SK-N-SH (cell line): ENCODE results near the gene GHRH. TPM values are rescaled to one million over a fixed set of nuclear protein-coding genes. Genes with fewer than 3 reads are reported as not detected.
A peak's percentile ranks its signal among the peaks of the same experiment; 100 is the strongest.

Experiments used
- CTCF ChIA-PET: fragments of 300-600, 350-600 bp; formaldehyde crosslinking; extraction: SDS; loops from one replicate; lab custom pipeline; 2021; lab: Yijun Ruan, JAX
- POLR2A ChIA-PET: fragments of 350-600 bp; sonication (Branson Sonifier 250); formaldehyde crosslinking; extraction: SDS; loops from one replicate; lab custom pipeline; 2020; ENCODE audit warnings: antibody characterized with exemption, inconsistent platforms; lab: Yijun Ruan, JAX
- DNase-seq: peaks from one replicate; pipeline ENCODE4 v3.0.0; 2012
- H2AFZ ChIP-seq: fragments of 200-600 bp; sonication (generic); 2 replicates; pipeline ENCODE4 v1.8.1; 2016; ENCODE audit warnings: antibody characterized with exemption, mild to moderate bottlenecking, low read depth
- H3F3A ChIP-seq: fragments of 200-600 bp; sonication (generic); replicated peaks from 2 replicates; pipeline ENCODE3; 2016; ENCODE audit warnings: antibody characterized with exemption, mild to moderate bottlenecking; ENCODE audit not compliant: insufficient read depth
- H3K27ac ChIP-seq, 2 experiments: fragments of 200-500 bp in 1 of 2; fragments of 200-600 bp in 1 of 2; sonication (Bioruptor generic) in 1 of 2; sonication (generic), shearing (Covaris generic) in 1 of 2; 2 replicates each; pipeline versions ENCODE4 v1.5.1 to v1.6.1; 2014 to 2016; ENCODE audit warnings: low read depth in 2 of 2, inconsistent platforms in 1 of 2, low read length in 1 of 2, mild to moderate bottlenecking in 1 of 2, mixed read lengths in 1 of 2
- H3K27me3 ChIP-seq: fragments of 200-600 bp; sonication (generic), shearing (Covaris generic); 2 replicates; pipeline ENCODE4 v1.6.1; 2016; ENCODE audit warnings: mixed run types; ENCODE audit not compliant: insufficient read depth
- H3K36me3 ChIP-seq, 2 experiments: fragments of 200-500 bp in 1 of 2; fragments of 200-600 bp in 1 of 2; sonication (Bioruptor generic) in 1 of 2; sonication (generic) in 1 of 2; replicated peaks in 1 of 2; 2 replicates each; pipeline versions ENCODE3 to v1.5.1; 2014 to 2016; ENCODE audit warnings: low read length in 1 of 2, mild to moderate bottlenecking in 1 of 2; ENCODE audit not compliant: insufficient read depth in 2 of 2, control insufficient read depth in 1 of 2
- H3K4me1 ChIP-seq, 2 experiments: fragments of 200-500 bp in 1 of 2; fragments of 200-600 bp in 1 of 2; sonication (Bioruptor generic) in 1 of 2; sonication (generic), shearing (Covaris generic) in 1 of 2; 2 replicates each; pipeline versions ENCODE4 v1.5.1 to v1.6.1; 2014 to 2016; ENCODE audit warnings: low read depth in 1 of 2, low read length in 1 of 2, mixed run types in 1 of 2; ENCODE audit not compliant: insufficient read depth in 2 of 2, control insufficient read depth in 1 of 2
- H3K4me2 ChIP-seq: fragments of 200-600 bp; sonication (generic), shearing (Covaris generic); 2 replicates; pipeline ENCODE4 v1.6.1; 2017; ENCODE audit warnings: mixed run types
- H3K4me3 ChIP-seq, 2 experiments: fragments of 200-500 bp in 1 of 2; fragments of 200-600 bp in 1 of 2; sonication (Bioruptor generic) in 1 of 2; sonication (generic), shearing (Covaris generic) in 1 of 2; 2 replicates each; pipeline versions ENCODE4 v1.5.1 to v1.8.1; 2014 to 2016; ENCODE audit warnings: low read depth in 2 of 2, inconsistent platforms in 1 of 2, low read length in 1 of 2, mild to moderate bottlenecking in 1 of 2, mixed read lengths in 1 of 2, moderate library complexity in 1 of 2
- H3K79me2 ChIP-seq: fragments of 200-600 bp; sonication (generic); 2 replicates; pipeline ENCODE4 v1.8.1; 2017; ENCODE audit warnings: mild to moderate bottlenecking; ENCODE audit not compliant: insufficient read depth
- H3K9ac ChIP-seq: fragments of 200-600 bp; sonication (generic); 2 replicates; pipeline ENCODE4 v1.6.1; 2017; ENCODE audit warnings: mixed run types
- H3K9me2 ChIP-seq: fragments of 200-600 bp; sonication (generic); 2 replicates; pipeline ENCODE4 v1.6.1; 2017; ENCODE audit warnings: mixed run types
- H3K9me3 ChIP-seq: fragments of 200-600 bp; sonication (generic); 2 replicates; pipeline ENCODE4 v1.6.1; 2017; ENCODE audit warnings: mixed run types, mild to moderate bottlenecking, moderate library complexity
- H4K20me1 ChIP-seq: fragments of 200-600 bp; sonication (generic); 2 replicates; pipeline ENCODE4 v1.6.1; 2017; ENCODE audit warnings: mild to moderate bottlenecking, mixed run types; ENCODE audit not compliant: insufficient read depth
- ELF1 ChIP-seq: IDR thresholded peaks from 2 replicates; pipeline ENCODE4 v1.4.0; 2012
- EZH2phosphoT487 ChIP-seq: fragments of 200-600 bp; sonication (generic); IDR thresholded peaks from 2 replicates; pipeline ENCODE4 v1.6.1; 2017; ENCODE audit warnings: low read depth, mixed run types, mild to moderate bottlenecking, antibody characterized with exemption, moderate library complexity, borderline replicate concordance
- FOSL2 ChIP-seq: IDR thresholded peaks from 2 replicates; pipeline ENCODE4 v1.4.0; 2012; ENCODE audit warnings: low read depth, mild to moderate bottlenecking, moderate library complexity, borderline replicate concordance
- FOXM1 ChIP-seq: IDR thresholded peaks from 2 replicates; pipeline ENCODE4 v1.4.0; 2012; ENCODE audit warnings: low read depth, mild to moderate bottlenecking
- IRF3 ChIP-seq: fragments of 150-350 bp; IDR thresholded peaks from 2 replicates; pipeline ENCODE4 v1.6.1; 2016; ENCODE audit warnings: mild to moderate bottlenecking, low read depth, low read length
- MAX ChIP-seq: IDR thresholded peaks from 2 replicates; pipeline ENCODE4 v1.4.0; 2012; ENCODE audit warnings: low read depth
- RCOR1 ChIP-seq: fragments of 150-350 bp; IDR thresholded peaks from 2 replicates; pipeline ENCODE4 v1.6.1; 2017; ENCODE audit warnings: antibody characterized with exemption, low read length
- RFX5 ChIP-seq: IDR thresholded peaks from 2 replicates; pipeline ENCODE4 v1.6.1; 2012; ENCODE audit warnings: mild to moderate bottlenecking, improper control_type of control experiment, low read length
- TAF1 ChIP-seq: IDR thresholded peaks from 2 replicates; pipeline ENCODE4 v1.6.1; 2012; ENCODE audit warnings: low read depth, mild to moderate bottlenecking, low read length, moderate library complexity, borderline replicate concordance
- TEAD4 ChIP-seq: IDR thresholded peaks from 2 replicates; pipeline ENCODE4 v1.4.0; 2012; ENCODE audit warnings: mild to moderate bottlenecking, borderline replicate concordance; ENCODE audit not compliant: insufficient read depth
- YY1 ChIP-seq: IDR thresholded peaks from 2 replicates; pipeline ENCODE4 v1.4.0; 2012; ENCODE audit warnings: low read depth, mild to moderate bottlenecking
- WGBS: methylation state at CpG from one replicate; pipeline ENCODE4 v1.1.6; 2017; ENCODE audit warnings: low lambda C conversion rate; 5-methylcytosine and 5-hydroxymethylcytosine counted together
- polyA plus RNA-seq, 3 experiments: library from polyadenylated mRNA; depleted of rRNA; stranded (reverse); fragments of >200 nt; gene quantifications; 2 replicates each; pipeline ENCODE4 v1.2.3, GENCODE V29; 2012

The GHRH gene
- polyA plus RNA-seq, 1 of the 3 experiments (the other 2 are of a cell fraction): not detected

GRCh38 chr20:37222086-37222485 is 39.5 kb downstream of the GHRH start:
- no peak for DNase-seq
- Histone ChIP-seq H3K36me3 (peaks cover 49 to 68% of the 10 kb centered on the region in 2 experiments), H3K9me3 (no peaks in the 10 kb centered on the region), H3K4me2 (no peak overlapping the region), H3F3A (no peaks in the 10 kb centered on the region), H3K27me3 (no peaks in the 10 kb centered on the region), H2AFZ (no peak overlapping the region), H3K9ac (no peak overlapping the region), H3K27ac (peak overlapping the region in 1 of 2 experiments; percentile 61; a peak in 2 of 4 replicates), H4K20me1 (no peaks in the 10 kb centered on the region), H3K9me2 (no peaks in the 10 kb centered on the region), H3K79me2 (peaks cover 19% of the 10 kb centered on the region; the same call in 1 of the 2 replicates), H3K4me1 (peaks cover 0 to 40% of the 10 kb centered on the region in 2 experiments; a peak in 2 of 4 replicates), H3K4me3 (no peak overlapping the region)
- no peak for TF ChIP-seq TEAD4
- no peak for TF ChIP-seq MAX
- TF ChIP-seq RCOR1: no peak
- 100% methylated on average over 3 of the region's 4 CpGs for WGBS
- POLR2A ChIA-PET: no interaction called here
- CTCF ChIA-PET: interaction anchor here (0.8 to 2.2 kb wide), 4 partner anchors 11 to 156 kb away, joined by 3 to 7 read pairs (median 6); no protein-coding TSS in a partner anchor

DNA sequence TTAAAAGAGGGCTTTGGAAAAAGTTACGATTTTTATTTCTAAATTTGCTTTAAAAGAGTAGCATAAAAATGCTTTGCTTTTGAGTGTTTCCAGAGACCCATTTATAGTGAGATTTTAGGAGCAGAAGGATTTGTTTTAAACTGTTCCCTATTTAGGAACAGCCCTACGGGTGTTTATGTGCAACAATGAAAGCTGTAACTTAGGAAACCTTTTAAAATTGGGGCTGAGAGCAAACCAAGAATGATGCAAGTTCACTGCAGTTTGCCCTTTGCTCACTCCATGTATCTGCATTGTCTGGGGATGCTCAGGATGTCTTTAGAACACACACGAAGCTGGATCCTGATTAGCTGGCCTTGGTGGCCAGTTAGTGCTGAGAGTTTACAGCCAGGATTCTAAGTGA is 40.9 kb downstream of the GHRH start:
- Histone ChIP-seq H3K9ac (no peak overlapping the region), H3K4me2 (no peak overlapping the region), H3K27me3 (no peaks in the 10 kb centered on the region), H3K27ac (peak overlapping the region in 1 of 2 experiments; percentile 90; a peak in 2 of 4 replicates), H3K9me2 (no peaks in the 10 kb centered on the region), H3F3A (no peaks in the 10 kb centered on the region), H2AFZ (no peak overlapping the region), H3K4me1 (peaks cover 0 to 33% of the 10 kb centered on the region in 2 experiments; a peak in 2 of 4 replicates), H3K36me3 (peaks cover 51 to 55% of the 10 kb centered on the region in 2 experiments), H4K20me1 (no peaks in the 10 kb centered on the region), H3K79me2 (peaks cover 19% of the 10 kb centered on the region; the same call in 1 of the 2 replicates), H3K4me3 (no peak overlapping the region), H3K9me3 (no peaks in the 10 kb centered on the region)
- ChIA-PET POLR2A (interaction anchor here (1.0 kb wide), 1 partner anchor 9 kb away, joined by 3 read pairs; no protein-coding TSS in a partner anchor), CTCF (interaction anchor here (0.8 to 2.4 kb wide), 8 partner anchors 9 to 69 kb away, joined by 3 to 7 read pairs (median 4); partner anchors contain the start of gene MANBAL)
- 89% methylated on average over 3 of the region's 3 CpGs for WGBS
- DNase-seq: peak; percentile 16
- TF ChIP-seq FOXM1 (no peak), TEAD4 (no peak)

DNA sequence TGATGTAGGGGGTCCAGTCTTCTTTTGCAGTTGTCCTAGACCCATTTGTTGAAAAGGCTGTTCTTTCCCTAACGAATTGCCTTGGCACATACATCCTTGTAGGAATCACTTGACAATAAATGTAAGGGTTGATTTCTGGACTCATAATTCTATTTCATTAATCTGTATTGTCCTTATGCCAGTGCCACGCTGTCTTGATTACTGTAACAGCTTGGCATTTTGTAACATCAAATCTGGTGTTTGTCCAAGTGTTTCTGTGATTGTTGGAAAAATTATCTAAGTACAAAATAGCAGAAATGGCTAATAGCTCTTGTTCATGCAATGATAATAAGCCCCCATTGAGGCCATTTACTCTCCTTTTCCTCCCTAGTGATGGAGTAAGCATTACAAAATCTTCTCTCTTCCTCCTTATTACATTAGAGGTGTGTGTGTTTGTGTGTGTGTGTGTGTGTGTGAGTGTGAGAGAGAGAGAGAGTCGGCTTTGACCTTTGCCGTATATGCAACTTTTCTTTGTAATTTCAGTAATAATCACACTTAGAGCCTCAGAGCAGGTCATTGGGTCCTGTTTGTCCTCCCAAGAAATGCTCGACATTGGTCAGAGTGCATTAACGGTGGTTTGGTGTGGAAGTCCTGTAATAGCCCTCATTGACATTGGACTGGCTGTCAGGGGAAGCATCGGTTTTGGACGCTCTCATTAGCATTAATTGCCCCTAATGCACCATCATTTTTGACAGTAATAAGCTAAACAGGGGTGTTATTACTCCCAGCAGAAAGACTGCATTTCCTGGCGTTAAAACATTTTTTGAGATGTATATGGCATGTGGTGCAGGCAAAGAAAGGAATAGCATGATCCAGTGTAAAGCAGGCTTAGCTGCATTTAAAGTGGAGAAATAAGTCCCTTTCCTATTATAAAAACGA is 41.6 kb downstream of the GHRH start:
- POLR2A ChIA-PET: interaction anchor here (1.0 kb wide), 1 partner anchor 9 kb away, joined by 3 read pairs; no protein-coding TSS in a partner anchor
- no peaks in the 10 kb centered on the region for H4K20me1 ChIP-seq

More for the DNA sequence above, 41.6 kb downstream of the GHRH start:
- Histone ChIP-seq H3K4me1 (peaks cover 0 to 26% of the 10 kb centered on the region in 2 experiments; a peak in 2 of 4 replicates), H3K79me2 (peaks cover 19% of the 10 kb centered on the region; the same call in 1 of the 2 replicates), H3K36me3 (peaks cover 51 to 53% of the 10 kb centered on the region in 2 experiments), H3K4me3 (no peak overlapping the region), H3K9me2 (no peaks in the 10 kb centered on the region), H3K9ac (no peak overlapping the region), H3K4me2 (no peak overlapping the region), H3K27ac (peak overlapping the region in 1 of 2 experiments; percentile 90; a peak in 2 of 4 replicates), H3K27me3 (no peaks in the 10 kb centered on the region), H2AFZ (no peak overlapping the region), H3F3A (peaks cover 4% of the 10 kb centered on the region), H3K9me3 (no peaks in the 10 kb centered on the region)
- peak; percentile 38 for DNase-seq
- WGBS: 72% methylated on average over 10 of the region's 10 CpGs
- TF ChIP-seq ELF1: no peak
- no peak for TF ChIP-seq FOSL2
- no peak for TF ChIP-seq EZH2phosphoT487
- no peak for TF ChIP-seq TAF1
- TF ChIP-seq IRF3: no peak
- TF ChIP-seq RFX5: no peak
- no peak for TF ChIP-seq YY1
- CTCF ChIA-PET: interaction anchor here (0.8 to 2.4 kb wide), 6 partner anchors 9 to 69 kb away, joined by 3 to 7 read pairs (median 5); partner anchors contain the start of gene MANBAL
